Measurements from ENCODE around the gene TRIP12. TPM values are rescaled to one million over a fixed set of nuclear protein-coding genes. Genes with fewer than 3 reads are reported as not detected.

Gene TRIP12
- total and polyA plus RNA-seq, 2 of the 13 experiments (the other 11 are each of a cell fraction or from before 2014, with no cell fraction given): 72.1 to 153 TPM

- TF ChIP-seq, protein P1, sequence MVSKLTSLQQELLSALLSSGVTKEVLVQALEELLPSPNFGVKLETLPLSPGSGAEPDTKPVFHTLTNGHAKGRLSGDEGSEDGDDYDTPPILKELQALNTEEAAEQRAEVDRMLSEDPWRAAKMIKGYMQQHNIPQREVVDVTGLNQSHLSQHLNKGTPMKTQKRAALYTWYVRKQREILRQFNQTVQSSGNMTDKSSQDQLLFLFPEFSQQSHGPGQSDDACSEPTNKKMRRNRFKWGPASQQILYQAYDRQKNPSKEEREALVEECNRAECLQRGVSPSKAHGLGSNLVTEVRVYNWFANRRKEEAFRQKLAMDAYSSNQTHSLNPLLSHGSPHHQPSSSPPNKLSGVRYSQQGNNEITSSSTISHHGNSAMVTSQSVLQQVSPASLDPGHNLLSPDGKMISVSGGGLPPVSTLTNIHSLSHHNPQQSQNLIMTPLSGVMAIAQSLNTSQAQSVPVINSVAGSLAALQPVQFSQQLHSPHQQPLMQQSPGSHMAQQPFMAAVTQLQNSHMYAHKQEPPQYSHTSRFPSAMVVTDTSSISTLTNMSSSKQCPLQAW (CRISPR knock-in tag; IDR thresholded peaks at IDR 0.05): peak; percentile 26; the same call in 1 of the 2 replicates
- TF ChIP-seq ZNF20 (CRISPR knock-in tag; IDR thresholded peaks at IDR 0.05) (no peak), YEATS2 (CRISPR knock-in tag; IDR thresholded peaks at IDR 0.05; ENCODE audit: borderline replicate concordance) (peak; percentile 39), REL (CRISPR knock-in tag; conservative IDR thresholded peaks at IDR 0.05) (0 out of 2 replicates have a peak, but pooled peaks have one; percentile 12), ATF1 (CRISPR knock-in tag; IDR thresholded peaks at IDR 0.05) (peak; percentile 46; the same call in 1 of the 2 replicates), FOXK2 (IDR thresholded peaks at IDR 0.05) (no peak), ZFP1 (CRISPR knock-in tag; IDR thresholded peaks at IDR 0.05) (no peak), ZNF430 (CRISPR knock-in tag; IDR thresholded peaks at IDR 0.05) (peak; percentile 58; the same call in 1 of the 2 replicates), NBN (conservative IDR thresholded peaks at IDR 0.05) (no peak), ZBTB7A (CRISPR knock-in tag; IDR thresholded peaks at IDR 0.05) (0 out of 2 replicates have a peak, but pooled peaks have one; percentile 11), ATF6 (CRISPR knock-in tag; conservative IDR thresholded peaks at IDR 0.05) (no peak), SRY (CRISPR knock-in tag; IDR thresholded peaks at IDR 0.05) (peak; percentile 84), SMARCC2 (IDR thresholded peaks at IDR 0.05) (no peak), THAP7 (CRISPR knock-in tag; IDR thresholded peaks at IDR 0.05) (peak; percentile 59; the same call in 1 of the 2 replicates), RAD21 (CRISPR knock-in tag; IDR thresholded peaks at IDR 0.05) (no peak), ZFYVE20 (CRISPR knock-in tag; IDR thresholded peaks at IDR 0.05; ENCODE audit: borderline replicate concordance, low read depth) (peak; percentile 90; the same call in 1 of the 2 replicates), ZMYM4 (CRISPR knock-in tag; IDR thresholded peaks at IDR 0.05) (no peak), ZNF878 (CRISPR knock-in tag; IDR thresholded peaks at IDR 0.05) (0 out of 2 replicates have a peak, but pooled peaks have one; percentile 15)
- TF ChIP-seq, protein P2, sequence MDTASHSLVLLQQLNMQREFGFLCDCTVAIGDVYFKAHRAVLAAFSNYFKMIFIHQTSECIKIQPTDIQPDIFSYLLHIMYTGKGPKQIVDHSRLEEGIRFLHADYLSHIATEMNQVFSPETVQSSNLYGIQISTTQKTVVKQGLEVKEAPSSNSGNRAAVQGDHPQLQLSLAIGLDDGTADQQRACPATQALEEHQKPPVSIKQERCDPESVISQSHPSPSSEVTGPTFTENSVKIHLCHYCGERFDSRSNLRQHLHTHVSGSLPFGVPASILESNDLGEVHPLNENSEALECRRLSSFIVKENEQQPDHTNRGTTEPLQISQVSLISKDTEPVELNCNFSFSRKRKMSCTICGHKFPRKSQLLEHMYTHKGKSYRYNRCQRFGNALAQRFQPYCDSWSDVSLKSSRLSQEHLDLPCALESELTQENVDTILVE (CRISPR knock-in tag; IDR thresholded peaks at IDR 0.05): no peak
- TF ChIP-seq, protein P3, sequence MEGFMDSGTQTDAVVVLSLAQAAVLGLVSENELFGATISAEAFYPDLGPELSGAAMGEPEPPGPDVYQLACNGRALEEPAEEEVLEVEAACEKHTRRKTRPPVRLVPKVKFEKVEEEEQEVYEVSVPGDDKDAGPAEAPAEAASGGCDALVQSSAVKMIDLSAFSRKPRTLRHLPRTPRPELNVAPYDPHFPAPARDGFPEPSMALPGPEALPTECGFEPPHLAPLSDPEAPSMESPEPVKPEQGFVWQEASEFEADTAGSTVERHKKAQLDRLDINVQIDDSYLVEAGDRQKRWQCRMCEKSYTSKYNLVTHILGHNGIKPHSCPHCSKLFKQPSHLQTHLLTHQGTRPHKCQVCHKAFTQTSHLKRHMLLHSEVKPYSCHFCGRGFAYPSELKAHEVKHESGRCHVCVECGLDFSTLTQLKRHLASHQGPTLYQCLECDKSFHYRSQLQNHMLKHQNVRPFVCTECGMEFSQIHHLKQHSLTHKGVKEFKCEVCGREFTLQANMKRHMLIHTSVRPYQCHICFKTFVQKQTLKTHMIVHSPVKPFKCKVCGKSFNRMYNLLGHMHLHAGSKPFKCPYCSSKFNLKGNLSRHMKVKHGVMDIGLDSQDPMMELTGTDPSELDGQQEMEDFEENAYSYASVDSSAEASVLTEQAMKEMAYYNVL (CRISPR knock-in tag; IDR thresholded peaks at IDR 0.05; ENCODE audit: borderline replicate concordance): 0 out of 2 replicates have a peak, but pooled peaks have one; percentile 31
These were observed 909 bp upstream of the TRIP12 start, which contains the start of gene FBXO36 (continued) for GRCh38 chr2:229922449-229923386.
